ENCODE results near the gene RXYLT1. TPM values are rescaled to one million over a fixed set of nuclear protein-coding genes. Genes with fewer than 3 reads are reported as not detected.

Gene RXYLT1
- total RNA-seq, 2 donors from 2014 or later = 11.2 to 15.0 TPM

GRCh38 chr12:63815482-63815852 is 35.8 kb downstream of the RXYLT1 start:
- Histone ChIP-seq H3K27ac (no peak overlapping the region), H3K9ac (ENCODE audit: low read depth in 2 of 2, low read length in 2 of 2) (no peak overlapping the region), H3K9me3 (no peaks in the 10 kb centered on the region), H3K4me3 (no peak overlapping the region), H3K27me3 (no peaks in the 10 kb centered on the region), H3K36me3 (no peaks in the 10 kb centered on the region), H3K4me1 (no peaks in the 10 kb centered on the region)
- intact Hi-C loops (cut with DNase I) = no loop called here
- no peak for DNase-seq
- TF ChIP-seq CTCF (IDR thresholded peaks at IDR 0.05) = no peak

DNA sequence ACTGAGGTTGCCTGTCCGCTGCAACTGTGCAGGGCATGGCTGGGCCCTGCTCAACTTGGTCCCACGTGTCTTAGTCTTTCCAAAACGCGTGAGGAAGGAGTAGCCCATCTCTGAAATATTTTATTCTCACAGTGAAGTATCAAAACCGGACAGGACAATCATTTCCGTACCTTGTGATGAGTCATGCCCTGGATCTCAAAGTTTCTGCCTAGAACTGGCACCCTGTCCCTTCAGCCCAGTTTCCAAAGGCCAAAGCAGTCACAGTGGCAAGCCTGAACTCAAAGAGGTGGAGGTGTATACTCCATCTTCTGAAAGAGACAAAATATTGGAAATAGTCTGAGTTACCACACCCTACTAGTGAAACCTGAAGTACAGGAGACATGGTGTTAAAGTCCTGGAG is 36.3 kb downstream of the RXYLT1 start:
- Histone ChIP-seq H3K9me3 (no peaks in the 10 kb centered on the region), H3K9ac (ENCODE audit: low read depth in 2 of 2, low read length in 2 of 2) (no peak overlapping the region), H3K4me3 (no peak overlapping the region), H3K4me1 (no peaks in the 10 kb centered on the region), H3K36me3 (no peaks in the 10 kb centered on the region), H3K27me3 (no peaks in the 10 kb centered on the region), H3K27ac (no peak overlapping the region)
- intact Hi-C loops (cut with DNase I) = no loop called here
- no peak for DNase-seq
- no peak for TF ChIP-seq CTCF (IDR thresholded peaks at IDR 0.05)

DNA sequence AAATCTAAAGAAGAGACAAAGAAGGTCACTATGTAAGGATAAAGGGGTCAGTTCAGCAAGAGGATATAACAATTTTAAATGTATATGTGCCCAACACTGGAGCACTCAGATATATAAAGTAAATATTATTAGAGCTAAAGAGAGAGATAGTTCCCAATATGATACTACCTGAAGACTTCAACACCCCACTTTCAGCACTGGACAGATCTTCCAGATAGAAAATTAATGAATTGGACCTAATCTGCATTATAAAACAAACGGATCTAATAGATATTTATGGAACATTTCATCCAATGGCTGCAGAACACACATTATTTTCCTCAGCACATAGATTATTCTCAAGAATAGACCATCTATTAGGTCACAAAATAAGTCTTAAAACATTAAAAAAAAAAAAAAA is 40.7 kb downstream of the RXYLT1 start:
- no peaks in the 10 kb centered on the region for H3K27me3 ChIP-seq
- no peaks in the 10 kb centered on the region for H3K36me3 ChIP-seq
- intact Hi-C loops (cut with DNase I) = no loop called here
- no peak overlapping the region for H3K9ac ChIP-seq (ENCODE audit: low read depth in 2 of 2, low read length in 2 of 2)
- no peak for DNase-seq
- no peak overlapping the region for H3K4me3 ChIP-seq
- TF ChIP-seq CTCF (IDR thresholded peaks at IDR 0.05) = no peak
- no peaks in the 10 kb centered on the region for H3K9me3 ChIP-seq
- no peak overlapping the region for H3K27ac ChIP-seq
- H3K4me1 ChIP-seq = no peaks in the 10 kb centered on the region

DNA sequence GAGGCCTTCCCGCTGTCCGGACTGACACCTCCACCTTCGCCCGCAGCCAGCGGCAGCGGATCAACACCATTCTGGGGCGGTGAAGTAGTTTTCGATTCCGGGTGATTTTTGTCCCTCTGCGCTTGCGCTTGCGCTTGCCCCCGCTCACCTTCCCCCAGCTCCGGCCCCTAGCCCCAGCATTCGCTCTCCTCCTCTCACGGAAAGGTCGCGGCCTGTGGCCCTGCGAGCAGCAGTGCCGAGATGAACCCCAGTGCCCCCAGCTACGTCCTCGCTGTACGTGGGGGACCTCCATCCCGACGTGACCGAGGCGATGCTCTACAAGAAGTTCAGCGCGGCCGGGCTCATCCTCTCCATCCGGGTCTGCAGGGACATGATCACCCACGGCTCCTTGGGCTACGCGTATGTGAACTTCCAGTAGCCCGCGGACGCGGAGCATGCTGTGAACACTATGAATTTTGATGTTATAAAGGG is 42.1 kb downstream of the RXYLT1 start:
- intact Hi-C loops (cut with DNase I) = no loop called here
- no peak overlapping the region for H3K9ac ChIP-seq (ENCODE audit: low read depth in 2 of 2, low read length in 2 of 2)
- H3K27ac ChIP-seq = no peak overlapping the region
- no peaks in the 10 kb centered on the region for H3K9me3 ChIP-seq
- TF ChIP-seq CTCF (IDR thresholded peaks at IDR 0.05) = no peak
- DNase-seq = no peak
- peak overlapping the region; percentile 8 for H3K4me3 ChIP-seq
- H3K36me3 ChIP-seq = no peaks in the 10 kb centered on the region
- H3K4me1 ChIP-seq = no peaks in the 10 kb centered on the region
- H3K27me3 ChIP-seq = no peaks in the 10 kb centered on the region

DNA sequence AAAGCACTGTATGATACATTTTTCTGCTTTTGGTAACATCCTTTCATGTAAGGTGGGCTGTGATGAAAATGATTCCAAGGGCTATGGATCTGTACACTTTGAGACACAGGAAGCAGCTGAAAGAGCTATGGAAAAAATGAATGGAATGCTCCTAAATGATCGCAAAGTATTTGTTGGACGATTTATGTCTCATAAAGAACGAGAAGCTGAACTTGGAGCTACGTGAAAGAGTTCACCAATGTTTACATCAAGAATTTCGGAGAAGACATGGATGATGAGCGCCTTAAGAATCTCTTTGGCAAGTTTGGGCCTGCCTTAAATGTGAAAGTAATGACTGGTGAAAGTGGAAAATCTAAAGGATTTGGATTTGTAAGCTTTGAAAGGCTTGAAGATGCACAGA is 42.6 kb downstream of the RXYLT1 start:
- H3K9me3 ChIP-seq = no peaks in the 10 kb centered on the region
- no peaks in the 10 kb centered on the region for H3K4me1 ChIP-seq

More for the DNA sequence above, 42.6 kb downstream of the RXYLT1 start:
- TF ChIP-seq CTCF (IDR thresholded peaks at IDR 0.05) = no peak
- Histone ChIP-seq H3K4me3 (no peak overlapping the region), H3K36me3 (no peaks in the 10 kb centered on the region), H3K27ac (no peak overlapping the region), H3K9ac (ENCODE audit: low read depth in 2 of 2, low read length in 2 of 2) (no peak overlapping the region), H3K27me3 (no peaks in the 10 kb centered on the region)
- no peak for DNase-seq
- intact Hi-C loops (cut with DNase I) = no loop called here
